Tibial artery (tissue), 4 donors: Measurements from ENCODE around the gene CHID1.

ENCODE experiments used
- DNase-seq, 2 donors: peaks; one replicate each; pipeline ENCODE4 v3.0.0-alpha.2; 2019
- H3K27ac ChIP-seq, 2 donors: fragments of 200-600 bp; sonication (generic) in 1 of 2; 1 replicate in 1 of 2; 2 replicates in 1 of 2; pipeline ENCODE4 v1.5.1; 2018 to 2019; ENCODE audit warnings: mild to moderate bottlenecking in 1 of 2
- H3K27me3 ChIP-seq, 2 donors: fragments of 200-600 bp; sonication (generic) in 1 of 2; one replicate each; pipeline versions ENCODE4 v1.5.1 to v1.6.0; 2016 to 2019
- H3K36me3 ChIP-seq, 3 donors: fragments of 200-600 bp; sonication (generic) in 2 of 3; one replicate each; pipeline ENCODE4 v1.5.1; 2016 to 2019; ENCODE audit warnings: mild to moderate bottlenecking in 2 of 3
- H3K4me1 ChIP-seq, 4 donors: fragments of 200-600 bp; sonication (generic) in 2 of 4; 1 replicate in 3 of 4; 2 replicates in 1 of 4; pipeline ENCODE4 v1.5.1; 2016 to 2019
- H3K4me3 ChIP-seq, 2 donors: fragments of 200-600 bp; sonication (generic) in 1 of 2; 1 replicate in 1 of 2; 2 replicates in 1 of 2; pipeline ENCODE4 v1.5.1; 2018 to 2019; ENCODE audit warnings: mild to moderate bottlenecking in 2 of 2
- H3K9me3 ChIP-seq, 3 donors: fragments of 200-600 bp; sonication (generic) in 1 of 3; one replicate each; pipeline ENCODE4 v1.5.1; 2016 to 2019
- intact Hi-C: fragments of 100-400 bp; cut with DNase I; formaldehyde crosslinking; loops from one replicate; pipeline ENCODE4 v1.15.0; 2023; ENCODE audit warnings: low total_unique reads
- TF ChIP-seq, protein P1 (sequence below), 2 experiments: fragments of 200-600 bp in 1 of 2; fragments of 450-650 bp in 1 of 2; IDR thresholded peaks; one replicate each; pipeline ENCODE4 v1.5.1; 2017 to 2019; ENCODE audit warnings: antibody characterized with exemption in 2 of 2, mild to moderate bottlenecking in 1 of 2, moderate library complexity in 1 of 2

CHID1 gene

DNA sequence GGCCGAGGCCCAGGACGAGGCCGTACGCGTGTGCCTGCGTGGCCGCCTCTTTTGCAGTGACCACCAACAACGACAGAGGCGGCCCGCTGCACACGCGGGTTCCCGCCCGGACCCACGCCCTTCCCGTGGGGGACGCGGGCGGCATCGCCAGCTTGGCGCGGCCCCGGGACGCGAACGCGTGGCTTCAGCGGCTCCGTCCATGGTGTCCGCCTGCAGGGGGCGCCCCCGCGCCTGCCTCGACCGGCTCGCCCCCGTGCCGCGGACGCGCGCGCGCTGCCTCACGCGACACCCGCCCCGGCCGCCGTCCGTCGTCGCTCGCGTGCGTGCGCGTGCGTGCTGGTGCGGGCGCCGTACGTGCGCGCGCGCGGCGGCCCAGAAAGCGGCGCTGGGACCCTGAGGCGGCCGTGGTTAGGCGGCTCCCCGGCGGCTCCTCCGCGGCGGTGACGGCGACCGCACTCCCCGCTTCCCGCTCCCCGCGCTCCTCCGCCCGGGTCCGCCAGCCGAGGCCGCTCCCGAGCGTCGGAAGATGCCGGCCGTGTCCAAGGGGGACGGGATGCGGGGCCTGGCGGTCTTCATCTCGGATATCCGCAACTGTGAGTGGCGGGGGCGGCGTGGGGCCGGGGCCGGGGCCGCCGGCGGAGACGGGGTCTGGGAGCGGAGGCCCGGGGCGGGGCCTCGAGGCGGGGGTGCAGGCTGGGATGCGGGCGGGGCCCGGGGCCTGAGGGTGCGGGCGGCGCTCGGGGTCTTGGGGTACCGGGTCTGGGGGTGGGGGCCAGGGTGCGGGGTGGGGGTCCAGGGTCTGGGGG is 15.1 kb upstream of the CHID1 start, which contains the start of gene AP2A2:
TSS of gene AP2A2 (plus strand) at position 375 of the 806 bp plus-strand sequence. CDS start at position 527, 152 bp downstream.
- peak; percentile 78 to 92 for DNase-seq
- intact Hi-C loops: no loop called here
- Histone ChIP-seq H3K4me3 (peak within 1 kb of the TSS; percentile 99 to 100), H3K36me3 (no peaks in the 10 kb centered on the region), H3K4me1 (peaks cover 0 to 42% (median 26%) of the 10 kb centered on the region in 4 donors), H3K9me3 (no peaks in the 10 kb centered on the region), H3K27me3 (no peaks in the 10 kb centered on the region), H3K27ac (peak within 1 kb of the TSS; percentile 87 to 94)
- TF ChIP-seq, protein P1, sequence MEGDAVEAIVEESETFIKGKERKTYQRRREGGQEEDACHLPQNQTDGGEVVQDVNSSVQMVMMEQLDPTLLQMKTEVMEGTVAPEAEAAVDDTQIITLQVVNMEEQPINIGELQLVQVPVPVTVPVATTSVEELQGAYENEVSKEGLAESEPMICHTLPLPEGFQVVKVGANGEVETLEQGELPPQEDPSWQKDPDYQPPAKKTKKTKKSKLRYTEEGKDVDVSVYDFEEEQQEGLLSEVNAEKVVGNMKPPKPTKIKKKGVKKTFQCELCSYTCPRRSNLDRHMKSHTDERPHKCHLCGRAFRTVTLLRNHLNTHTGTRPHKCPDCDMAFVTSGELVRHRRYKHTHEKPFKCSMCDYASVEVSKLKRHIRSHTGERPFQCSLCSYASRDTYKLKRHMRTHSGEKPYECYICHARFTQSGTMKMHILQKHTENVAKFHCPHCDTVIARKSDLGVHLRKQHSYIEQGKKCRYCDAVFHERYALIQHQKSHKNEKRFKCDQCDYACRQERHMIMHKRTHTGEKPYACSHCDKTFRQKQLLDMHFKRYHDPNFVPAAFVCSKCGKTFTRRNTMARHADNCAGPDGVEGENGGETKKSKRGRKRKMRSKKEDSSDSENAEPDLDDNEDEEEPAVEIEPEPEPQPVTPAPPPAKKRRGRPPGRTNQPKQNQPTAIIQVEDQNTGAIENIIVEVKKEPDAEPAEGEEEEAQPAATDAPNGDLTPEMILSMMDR (IDR thresholded peaks at IDR 0.05): peak; percentile 60 to 95

DNA sequence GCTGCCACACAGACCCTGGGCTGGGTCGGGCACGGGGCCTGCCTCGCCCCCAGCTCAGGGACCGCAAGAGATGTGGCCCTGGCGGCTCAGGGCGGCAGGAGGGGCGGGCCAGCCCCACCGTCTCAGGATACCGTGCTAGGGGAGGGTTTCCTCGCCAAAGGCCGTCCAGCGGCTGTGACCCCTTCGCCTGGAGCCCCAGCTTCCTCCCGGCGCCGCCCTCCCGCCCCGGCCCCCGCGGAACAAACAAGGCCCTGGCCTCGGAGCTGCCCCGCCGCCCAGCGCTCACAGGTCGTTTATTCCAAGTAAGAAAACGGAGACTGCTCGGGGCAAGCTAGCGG is 14.5 kb upstream of the CHID1 start:
- H3K4me3 ChIP-seq: peak overlapping the region; percentile 99 to 100
- intact Hi-C loops: no loop called here

DNA sequence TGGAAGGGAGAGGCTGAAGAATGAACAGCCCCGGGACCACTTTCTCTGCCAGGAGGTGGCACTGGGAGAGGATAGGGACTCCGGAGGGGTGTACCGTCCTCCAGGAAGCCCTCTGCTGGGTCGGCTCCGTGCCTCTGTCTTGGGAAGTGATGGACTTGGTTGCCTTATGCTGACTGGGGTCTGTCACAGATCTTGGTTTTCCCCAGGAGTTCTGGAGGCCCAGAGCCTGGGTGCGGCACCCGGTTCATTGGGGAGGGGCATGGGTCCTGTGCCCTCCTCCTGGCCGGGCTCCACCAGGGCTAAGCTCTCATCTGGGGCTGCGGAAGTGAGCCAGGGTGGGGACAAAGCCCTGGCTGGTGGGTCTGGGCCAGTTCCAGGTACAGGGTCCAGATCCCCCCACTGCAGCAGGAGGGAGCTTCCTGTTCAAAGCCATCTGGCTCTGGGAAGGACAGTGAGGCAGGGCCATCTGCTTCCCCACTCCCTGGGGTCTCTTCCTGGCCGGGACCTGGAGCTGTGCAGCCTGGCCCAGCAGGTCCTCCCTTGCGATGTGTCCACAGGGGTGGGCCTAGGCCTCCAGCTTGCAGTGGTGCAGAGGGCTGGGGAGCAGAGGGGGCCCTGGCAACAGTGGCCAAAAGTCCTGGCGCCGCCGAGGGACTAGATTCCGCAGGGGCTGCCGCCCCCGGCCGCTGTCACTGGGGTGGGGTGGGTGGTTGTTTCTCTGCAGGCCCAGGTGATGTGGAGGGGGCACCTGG is 14.0 kb upstream of the CHID1 start:
- peak overlapping the region in 1 of 2 donors; percentile 100 for H3K4me3 ChIP-seq
- no peak for DNase-seq
- H3K4me1 ChIP-seq: peaks cover 0 to 38% (median 25%) of the 10 kb centered on the region in 4 donors
- intact Hi-C loops: no loop called here
- peak overlapping the region; percentile 63 to 94 for H3K27ac ChIP-seq
- no peaks in the 10 kb centered on the region for H3K9me3 ChIP-seq
- no peaks in the 10 kb centered on the region for H3K36me3 ChIP-seq
- no peaks in the 10 kb centered on the region for H3K27me3 ChIP-seq
- TF ChIP-seq, protein P1 (IDR thresholded peaks at IDR 0.05): no peak

More for the DNA sequence above, 14.5 kb upstream of the CHID1 start:
- peaks cover 0 to 38% (median 25%) of the 10 kb centered on the region in 4 donors for H3K4me1 ChIP-seq
- H3K36me3 ChIP-seq: no peaks in the 10 kb centered on the region
- no peaks in the 10 kb centered on the region for H3K27me3 ChIP-seq
- H3K9me3 ChIP-seq: no peaks in the 10 kb centered on the region
- H3K27ac ChIP-seq: peak overlapping the region; percentile 63 to 94
- TF ChIP-seq, protein P1 (IDR thresholded peaks at IDR 0.05): no peak
- DNase-seq: no peak

DNA sequence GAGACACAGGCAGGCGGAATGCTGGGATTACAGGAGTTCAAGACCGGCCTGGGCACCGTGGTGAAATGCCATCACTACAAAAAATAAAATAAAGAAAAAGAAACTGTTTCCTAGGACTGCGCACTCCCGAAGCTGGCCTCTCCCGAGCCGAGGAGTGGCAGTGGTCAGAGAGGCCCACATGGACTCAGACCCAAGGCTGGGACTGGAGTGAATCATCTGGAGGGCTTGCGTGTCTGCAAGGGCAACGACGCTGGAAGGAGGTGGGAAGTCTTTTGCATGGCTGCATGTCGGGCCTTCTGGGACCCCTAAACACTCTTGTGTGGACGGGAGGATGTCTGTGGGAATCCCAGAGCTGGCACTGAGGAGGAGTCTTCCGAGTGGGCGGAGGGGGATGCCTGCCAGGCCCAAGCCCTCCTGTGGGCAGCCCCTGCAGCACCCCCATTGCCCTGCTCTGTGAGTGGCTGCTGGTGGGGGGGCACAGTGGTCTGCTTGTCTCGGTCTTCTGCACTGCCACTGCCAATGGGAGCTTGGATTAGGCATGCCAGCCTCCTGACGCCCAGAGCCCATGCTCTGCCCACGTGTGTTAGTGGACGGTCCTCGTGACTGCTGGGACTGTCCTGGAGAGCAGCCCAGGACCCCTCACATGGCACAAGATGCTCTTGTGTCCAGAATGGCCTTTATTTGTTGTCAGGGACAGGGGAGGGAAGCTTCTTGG is 13.2 kb upstream of the CHID1 start:
- DNase-seq: no peak
- H3K27ac ChIP-seq: no peak overlapping the region
- H3K9me3 ChIP-seq: no peaks in the 10 kb centered on the region
- H3K27me3 ChIP-seq: no peaks in the 10 kb centered on the region
- peaks cover 0 to 38% (median 24%) of the 10 kb centered on the region in 4 donors for H3K4me1 ChIP-seq
- intact Hi-C loops: no loop called here
- TF ChIP-seq, protein P1 (IDR thresholded peaks at IDR 0.05): no peak
- no peaks in the 10 kb centered on the region for H3K36me3 ChIP-seq
- H3K4me3 ChIP-seq: no peak overlapping the region

DNA sequence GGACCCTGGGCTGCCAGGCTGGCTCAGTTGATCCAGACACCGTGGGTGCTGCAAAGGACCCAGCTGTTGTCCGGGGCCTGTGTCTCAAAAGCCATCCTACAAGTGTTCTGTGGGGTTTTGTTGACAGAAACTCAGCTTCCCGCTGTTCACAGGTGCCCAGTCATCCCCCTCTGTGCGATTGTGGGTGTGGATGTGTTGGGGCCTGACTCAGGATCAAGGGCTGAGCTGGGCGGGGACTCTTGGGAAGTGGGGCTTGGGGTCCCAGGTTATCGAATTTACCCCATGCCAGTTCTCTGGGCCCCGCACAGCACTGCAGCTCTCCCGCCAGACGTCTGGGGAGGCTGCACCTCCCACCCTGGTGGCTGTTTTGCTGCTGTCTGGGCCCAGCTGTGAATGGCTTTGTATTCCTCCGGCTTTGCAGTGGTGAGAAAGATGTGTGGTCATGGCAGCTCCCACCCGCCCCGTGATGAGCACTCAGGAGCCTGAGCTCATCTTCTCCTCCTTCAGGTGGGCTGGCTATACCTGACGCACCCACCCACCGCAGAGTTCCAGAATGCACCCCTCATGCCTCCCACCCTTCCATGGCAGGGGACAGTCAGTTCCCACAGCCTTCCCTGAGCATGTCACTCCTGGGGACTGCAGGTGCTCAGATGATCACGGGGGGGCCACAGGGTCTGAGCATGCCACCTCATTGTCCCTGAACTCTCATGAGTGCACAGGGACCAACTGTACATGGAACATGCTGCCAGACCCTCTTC is 11.5 kb upstream of the CHID1 start:
- TF ChIP-seq, protein P1 (IDR thresholded peaks at IDR 0.05): no peak
- DNase-seq: no peak
- H3K4me3 ChIP-seq: no peak overlapping the region
- no peaks in the 10 kb centered on the region for H3K9me3 ChIP-seq
- no peak overlapping the region for H3K27ac ChIP-seq
- H3K4me1 ChIP-seq: peaks cover 0 to 27% (median 13%) of the 10 kb centered on the region in 4 donors
- H3K27me3 ChIP-seq: no peaks in the 10 kb centered on the region
- intact Hi-C loops: no loop called here
- no peaks in the 10 kb centered on the region for H3K36me3 ChIP-seq
